Natural killer cell (primary cell): ENCODE data around the gene RDM1. TPM values are rescaled to one million over a fixed set of nuclear protein-coding genes. Genes with fewer than 3 reads are reported as not detected.
A peak's percentile ranks its signal among the peaks of the same experiment; 100 is the strongest.

Source experiments
- ATAC-seq, 3 donors: fragments of 150-1000 bp in 2 of 3; fragments of 200-7000 bp in 1 of 3; cut with Tn5 transposase; 1 replicate in 1 of 3; 2 replicates in 2 of 3; pipeline ENCODE4 v1.10.0; 2021; ENCODE audit warnings: mild to moderate bottlenecking in 2 of 3, moderate library complexity in 2 of 3
- DNase-seq, 2 donors: peaks; one replicate each; pipeline versions ENCODE4 v3.0.0 to v3.0.0-alpha.2; 2013 to 2021; ENCODE audit warnings: mixed read lengths in 1 of 2
- H3K27ac ChIP-seq: one replicate; pipeline ENCODE4 v1.5.1; 2013; ENCODE audit warnings: mild to moderate bottlenecking, low read length
- H3K27me3 ChIP-seq: one replicate; pipeline ENCODE4 v1.6.1; 2013; ENCODE audit warnings: low read length; ENCODE audit not compliant: control insufficient read depth, insufficient read depth
- H3K36me3 ChIP-seq: one replicate; pipeline ENCODE4 v1.6.1; 2013; ENCODE audit warnings: low read length; ENCODE audit not compliant: control insufficient read depth, insufficient read depth
- H3K4me1 ChIP-seq: one replicate; pipeline ENCODE4 v1.6.1; 2013; ENCODE audit warnings: low read length; ENCODE audit not compliant: control insufficient read depth, insufficient read depth
- H3K4me3 ChIP-seq: one replicate; pipeline ENCODE4 v1.5.1; 2013; ENCODE audit warnings: low read length
- H3K9me3 ChIP-seq: one replicate; pipeline ENCODE4 v1.6.1; 2013; ENCODE audit warnings: low read length; ENCODE audit not compliant: control insufficient read depth, insufficient read depth
- H3K27ac Mint-ChIP-seq, 2 donors: one replicate each; pipeline ENCODE4 v1.8.0; 2022; ENCODE audit warnings: mild to moderate bottlenecking in 2 of 2, mixed read lengths in 2 of 2, moderate library complexity in 1 of 2
- H3K27me3 Mint-ChIP-seq, 2 donors: one replicate each; pipeline ENCODE4 v1.8.0; 2022; ENCODE audit warnings: low read depth in 2 of 2, mixed read lengths in 2 of 2
- H3K36me3 Mint-ChIP-seq: one replicate; pipeline ENCODE4 v1.8.0; 2022; ENCODE audit warnings: mixed read lengths
- H3K4me1 Mint-ChIP-seq, 2 donors: one replicate each; pipeline ENCODE4 v1.8.0; 2022; ENCODE audit warnings: mixed read lengths in 2 of 2
- H3K4me3 Mint-ChIP-seq: one replicate; pipeline ENCODE4 v1.8.0; 2022; ENCODE audit warnings: mild to moderate bottlenecking, moderate library complexity, mixed read lengths
- H3K9me3 Mint-ChIP-seq, 2 donors: one replicate each; pipeline ENCODE4 v1.8.0; 2022; ENCODE audit warnings: mixed read lengths in 2 of 2
- WGBS: methylation state at CpG from one replicate; pipeline ENCODE4 v1.1.7; 2013; ENCODE audit warnings: missing lambda C conversion rate; ENCODE audit not compliant: insufficient coverage; 5-methylcytosine and 5-hydroxymethylcytosine counted together
- intact Hi-C: fragments of 100-400 bp; cut with micrococcal nuclease; formaldehyde crosslinking; loops from one replicate; pipeline ENCODE4 v1.14.2; 2022
- total RNA-seq, 4 donors: library from RNA; stranded (reverse); fragments of 120-200 nt in 1 of 4; gene quantifications; one replicate each; pipeline versions ENCODE4 v1.2.3 to v1.2.4, GENCODE V29; 2013 to 2022
- TF ChIP-seq, protein P1 (sequence below): fragments of 200-600 bp; IDR thresholded peaks from one replicate; pipeline ENCODE4 v1.8.0; 2022; ENCODE audit warnings: antibody characterized with exemption

Gene RDM1
- total RNA-seq, 3 donors from 2014 or later (not counting 1 experiment from before 2014, with no cell fraction given): 0.48 to 1.00 (median 0.61) TPM

DNA sequence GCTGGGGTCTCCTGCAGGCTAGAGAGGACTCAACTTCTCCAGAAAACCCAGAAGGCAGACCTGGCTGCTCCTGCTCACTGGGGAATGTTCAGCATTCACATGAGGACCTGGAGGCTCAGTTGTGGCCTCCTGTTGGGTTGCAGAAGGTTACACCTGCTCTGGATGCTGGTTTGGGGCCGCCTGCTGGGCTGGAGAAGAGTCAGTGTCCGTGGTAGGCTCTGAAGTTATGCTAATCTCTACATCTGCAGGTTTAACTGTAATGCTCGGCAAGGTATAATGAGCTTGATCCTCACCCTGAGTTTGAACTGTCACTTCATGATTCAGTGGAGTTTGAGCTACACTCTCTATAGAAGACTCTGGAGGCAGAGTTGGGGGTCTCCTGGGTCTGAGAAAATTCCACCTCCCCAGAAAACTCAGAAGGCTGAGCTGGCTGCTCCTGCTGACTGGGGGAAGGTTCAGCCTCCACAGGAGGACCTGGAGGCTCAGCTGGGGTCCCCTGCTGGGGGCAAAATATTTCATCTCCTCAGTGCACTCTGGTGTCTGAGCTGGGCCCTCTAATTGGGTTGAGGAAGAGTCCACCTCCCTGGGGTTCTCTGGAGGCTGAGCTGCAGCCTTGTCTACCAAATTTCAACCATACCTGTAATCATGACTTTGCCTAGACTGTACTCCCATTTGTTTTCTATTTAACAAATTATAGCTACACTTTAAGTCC, 23.5 kb downstream of the RDM1 start:
- Histone ChIP-seq H3K4me3 (no peak overlapping the region), H3K36me3 (no peaks in the 10 kb centered on the region), H3K9me3 (no peaks in the 10 kb centered on the region), H3K27ac (no peak overlapping the region), H3K27me3 (no peaks in the 10 kb centered on the region), H3K4me1 (peaks cover 38% of the 10 kb centered on the region)
- intact Hi-C loops: no loop called here
- no peaks in the 10 kb centered on the region for H3K36me3 Mint-ChIP-seq
- peak overlapping the region; percentile 4 to 6 for H3K27ac Mint-ChIP-seq
- H3K27me3 Mint-ChIP-seq: no peaks in the 10 kb centered on the region
- H3K4me3 Mint-ChIP-seq: no peak overlapping the region
- peak in 1 of 2 donors; percentile 39 for DNase-seq
- TF ChIP-seq, protein P1, sequence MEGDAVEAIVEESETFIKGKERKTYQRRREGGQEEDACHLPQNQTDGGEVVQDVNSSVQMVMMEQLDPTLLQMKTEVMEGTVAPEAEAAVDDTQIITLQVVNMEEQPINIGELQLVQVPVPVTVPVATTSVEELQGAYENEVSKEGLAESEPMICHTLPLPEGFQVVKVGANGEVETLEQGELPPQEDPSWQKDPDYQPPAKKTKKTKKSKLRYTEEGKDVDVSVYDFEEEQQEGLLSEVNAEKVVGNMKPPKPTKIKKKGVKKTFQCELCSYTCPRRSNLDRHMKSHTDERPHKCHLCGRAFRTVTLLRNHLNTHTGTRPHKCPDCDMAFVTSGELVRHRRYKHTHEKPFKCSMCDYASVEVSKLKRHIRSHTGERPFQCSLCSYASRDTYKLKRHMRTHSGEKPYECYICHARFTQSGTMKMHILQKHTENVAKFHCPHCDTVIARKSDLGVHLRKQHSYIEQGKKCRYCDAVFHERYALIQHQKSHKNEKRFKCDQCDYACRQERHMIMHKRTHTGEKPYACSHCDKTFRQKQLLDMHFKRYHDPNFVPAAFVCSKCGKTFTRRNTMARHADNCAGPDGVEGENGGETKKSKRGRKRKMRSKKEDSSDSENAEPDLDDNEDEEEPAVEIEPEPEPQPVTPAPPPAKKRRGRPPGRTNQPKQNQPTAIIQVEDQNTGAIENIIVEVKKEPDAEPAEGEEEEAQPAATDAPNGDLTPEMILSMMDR: no peak
- H3K9me3 Mint-ChIP-seq: no peaks in the 10 kb centered on the region
- WGBS: 74% methylated on average over 3 of the region's 3 CpGs
- peaks cover 79 to 82% of the 10 kb centered on the region in 2 donors for H3K4me1 Mint-ChIP-seq
- no peak for ATAC-seq

DNA sequence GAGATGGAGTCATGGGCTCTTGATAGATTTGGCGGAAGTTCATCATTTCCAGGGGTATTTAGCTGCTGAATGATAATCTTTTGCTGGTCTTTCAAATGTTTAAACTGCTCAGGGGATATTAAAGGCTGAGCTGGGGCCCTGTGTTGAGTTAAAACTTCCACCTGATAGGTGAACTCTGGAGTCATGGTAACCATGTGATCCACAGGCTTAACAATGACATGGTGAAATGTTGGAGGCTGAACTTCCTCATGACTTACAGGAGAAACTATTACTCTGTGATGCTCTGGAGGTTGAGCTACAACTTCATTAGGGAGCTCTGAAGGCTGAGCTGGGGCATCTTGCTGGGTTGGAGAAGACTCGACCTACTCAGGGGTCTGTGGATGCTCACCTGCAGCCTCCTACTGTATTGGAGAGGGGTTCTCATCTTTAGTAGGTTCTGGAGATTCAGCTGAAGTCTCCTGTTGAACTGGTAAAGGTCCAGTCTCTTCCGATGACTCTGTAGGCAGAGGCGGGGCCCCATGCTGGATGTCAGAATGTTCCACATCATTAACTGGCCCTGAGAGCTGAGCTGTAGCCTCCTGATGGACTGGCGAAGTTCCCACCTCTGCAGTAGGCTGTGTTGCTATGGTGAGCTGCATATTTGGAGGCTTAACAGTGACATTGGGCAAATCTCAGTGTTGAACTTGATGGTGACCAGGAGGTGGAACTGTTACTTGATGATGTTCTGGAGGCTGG, 24.2 kb downstream of the RDM1 start:
- DNase-seq (no peak), ATAC-seq (no peak)
- H3K27me3 ChIP-seq: no peaks in the 10 kb centered on the region
- no peak overlapping the region for H3K27ac Mint-ChIP-seq
- TF ChIP-seq, protein P1: no peak
- H3K4me3 ChIP-seq: no peak overlapping the region
- H3K36me3 Mint-ChIP-seq: no peaks in the 10 kb centered on the region
- H3K9me3 Mint-ChIP-seq: no peaks in the 10 kb centered on the region
- intact Hi-C loops: no loop called here
- no peaks in the 10 kb centered on the region for H3K27me3 Mint-ChIP-seq
- H3K4me1 Mint-ChIP-seq: peaks cover 78 to 83% of the 10 kb centered on the region in 2 donors
- H3K4me1 ChIP-seq: peaks cover 45% of the 10 kb centered on the region
- 99% methylated on average over 5 of the region's 5 CpGs for WGBS
- no peak overlapping the region for H3K4me3 Mint-ChIP-seq
- no peak overlapping the region for H3K27ac ChIP-seq
- H3K36me3 ChIP-seq: no peaks in the 10 kb centered on the region
- H3K9me3 ChIP-seq: no peaks in the 10 kb centered on the region

DNA sequence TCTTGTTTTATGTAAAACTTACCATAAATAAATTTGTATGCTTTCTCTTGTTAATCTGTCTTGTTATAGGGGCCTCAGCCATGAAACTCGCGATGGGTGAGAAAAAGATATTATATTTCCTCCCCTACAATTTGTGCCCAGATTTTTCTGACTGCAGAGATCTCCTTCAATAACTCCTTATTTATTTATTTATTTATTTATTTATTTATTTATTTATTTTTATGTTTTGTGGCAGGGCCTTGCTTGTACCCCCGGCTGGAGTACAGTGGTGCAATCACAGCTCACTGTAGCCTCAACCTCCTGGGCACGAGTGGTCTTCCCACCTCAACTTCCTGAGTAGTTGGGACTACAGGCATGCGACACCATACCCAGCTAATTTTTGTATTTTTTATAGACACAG, 27.1 kb downstream of the RDM1 start:
- intact Hi-C loops: no loop called here
- peaks cover 66% of the 10 kb centered on the region for H3K4me1 ChIP-seq
- no peaks in the 10 kb centered on the region for H3K27me3 ChIP-seq
- TF ChIP-seq, protein P1: no peak
- no peak overlapping the region for H3K4me3 ChIP-seq
- Mint-ChIP-seq H3K4me3 (peak overlapping the region; percentile 74), H3K9me3 (no peaks in the 10 kb centered on the region), H3K27me3 (no peaks in the 10 kb centered on the region), H3K27ac (peak overlapping the region; percentile 96 to 97), H3K4me1 (peaks cover 78 to 87% of the 10 kb centered on the region in 2 donors), H3K36me3 (no peaks in the 10 kb centered on the region)
- no peaks in the 10 kb centered on the region for H3K9me3 ChIP-seq
- WGBS: 53% methylated on average over 3 of the region's 5 CpGs
- no peaks in the 10 kb centered on the region for H3K36me3 ChIP-seq
- no peak for DNase-seq
- ATAC-seq: no peak
- no peak overlapping the region for H3K27ac ChIP-seq
